ENCODE results near the gene D2HGDH. TPM values are rescaled to one million over a fixed set of nuclear protein-coding genes. Genes with fewer than 3 reads are reported as not detected.
"Not testable (repeated sequence)": the region's sequence is repeated elsewhere in the genome, so short reads cannot be mapped to it uniquely, and the experiment has no call there.

Gene D2HGDH
- polyA plus RNA-seq, 4 donors = 27.3 to 59.6 (median 41.1) TPM

- no peak for DNase-seq (ENCODE audit: low read depth in 4 of 4, low spot score in 2 of 4)
Observed at GRCh38 chr2:241746084-241746483, 11.7 kb downstream of the D2HGDH start.

- DNase-seq (ENCODE audit: low read depth in 4 of 4, low spot score in 2 of 4) = no peak
Observed at GRCh38 chr2:241748468-241749256, 14.2 kb downstream of the D2HGDH start.

- DNase-seq (ENCODE audit: low read depth in 4 of 4, low spot score in 2 of 4) = no peak
Observed at GRCh38 chr2:241750076-241750840, 15.8 kb downstream of the D2HGDH start.

- DNase-seq (ENCODE audit: low read depth in 4 of 4, low spot score in 2 of 4) = no peak
Observed at GRCh38 chr2:241751152-241751551, 16.7 kb downstream of the D2HGDH start.

GRCh38 chr2:241751776-241752175 is 17.3 kb downstream of the D2HGDH start:
- no peak for DNase-seq (ENCODE audit: low read depth in 4 of 4, low spot score in 2 of 4)

GRCh38 chr2:241752253-241752652 is 17.8 kb downstream of the D2HGDH start:
- DNase-seq (ENCODE audit: low read depth in 4 of 4, low spot score in 2 of 4) = no peak

GRCh38 chr2:241752689-241753276 is 18.4 kb downstream of the D2HGDH start:
- no peak for DNase-seq (ENCODE audit: low read depth in 4 of 4, low spot score in 2 of 4)

- no peak for DNase-seq (ENCODE audit: low read depth in 4 of 4, low spot score in 2 of 4)
Observed at GRCh38 chr2:241753493-241753892, 19.1 kb downstream of the D2HGDH start.

GRCh38 chr2:241754042-241754441 is 19.6 kb downstream of the D2HGDH start:
- no peak for DNase-seq (ENCODE audit: low read depth in 4 of 4, low spot score in 2 of 4)

GRCh38 chr2:241755166-241755565 is 20.7 kb downstream of the D2HGDH start:
- DNase-seq (ENCODE audit: low read depth in 4 of 4, low spot score in 2 of 4) = no peak

GRCh38 chr2:241755777-241756176 is 21.3 kb downstream of the D2HGDH start:
- no peak for DNase-seq (ENCODE audit: low read depth in 4 of 4, low spot score in 2 of 4)

- no peak for DNase-seq (ENCODE audit: low read depth in 4 of 4, low spot score in 2 of 4)
Observed at GRCh38 chr2:241759067-241759807, 24.8 kb downstream of the D2HGDH start.

- not testable (repeated sequence) for DNase-seq (ENCODE audit: low read depth in 4 of 4, low spot score in 2 of 4)
Observed at GRCh38 chr2:241759893-241760292, 25.5 kb downstream of the D2HGDH start.

GRCh38 chr2:241760301-241760771 is 25.9 kb downstream of the D2HGDH start:
- no peak for DNase-seq (ENCODE audit: low read depth in 4 of 4, low spot score in 2 of 4)

- DNase-seq (ENCODE audit: low read depth in 4 of 4, low spot score in 2 of 4) = no peak
Observed at GRCh38 chr2:241762321-241762932, 28.0 kb downstream of the D2HGDH start.

- DNase-seq (ENCODE audit: low read depth in 4 of 4, low spot score in 2 of 4) = no peak
Observed at GRCh38 chr2:241762933-241763369, 28.5 kb downstream of the D2HGDH start.

- no peak for DNase-seq (ENCODE audit: low read depth in 4 of 4, low spot score in 2 of 4)
Observed at GRCh38 chr2:241763551-241764274, 29.3 kb downstream of the D2HGDH start.

GRCh38 chr2:241764275-241765241 is 30.1 kb downstream of the D2HGDH start:
- no peak for DNase-seq (ENCODE audit: low read depth in 4 of 4, low spot score in 2 of 4)

Data from left renal cortex interstitium (tissue), 4 donors.